GM23338 (cell line): ENCODE results near the gene NUCB2. TPM values are rescaled to one million over a fixed set of nuclear protein-coding genes. Genes with fewer than 3 reads are reported as not detected.

Experiments used
- ATAC-seq: fragments of 200-7000 bp; cut with Tn5 transposase; 3 replicates; pipeline ENCODE4 v1.9.1; 2020
- DNase-seq: peaks from one replicate; pipeline ENCODE4 v3.0.0-alpha.2; 2015; ENCODE audit warnings: low spot score
- H2AFZ ChIP-seq: fragments of 200-600 bp; sonication (generic); 2 replicates; pipeline ENCODE4 v1.8.0; 2016; ENCODE audit warnings: antibody characterized with exemption, mild to moderate bottlenecking, moderate library complexity
- H3F3A ChIP-seq: fragments of 200-600 bp; sonication (generic); replicated peaks from 2 replicates; pipeline ENCODE4 v1.8.0; 2017; ENCODE audit warnings: antibody characterized with exemption, mixed run types, low read depth
- H3K27ac ChIP-seq: fragments of 200-600 bp; sonication (generic); 2 replicates; pipeline ENCODE4 v1.6.1; 2016; ENCODE audit warnings: low read depth
- H3K27me3 ChIP-seq: fragments of 200-600 bp; sonication (generic); 2 replicates; pipeline ENCODE4 v1.8.0; 2016; ENCODE audit warnings: mild to moderate bottlenecking, mixed run types, moderate library complexity; ENCODE audit not compliant: insufficient read depth
- H3K36me3 ChIP-seq: fragments of 200-600 bp; sonication (generic); 2 replicates; pipeline ENCODE4 v1.8.0; 2016; ENCODE audit warnings: mild to moderate bottlenecking; ENCODE audit not compliant: insufficient read depth
- H3K4me1 ChIP-seq: fragments of 200-600 bp; sonication (generic); 2 replicates; pipeline ENCODE4 v1.8.0; 2016; ENCODE audit warnings: mild to moderate bottlenecking, moderate library complexity; ENCODE audit not compliant: insufficient read depth
- H3K4me2 ChIP-seq: fragments of 200-600 bp; sonication (generic); 2 replicates; pipeline ENCODE4 v1.7.1; 2017; ENCODE audit warnings: mixed run types
- H3K4me3 ChIP-seq: fragments of 200-600 bp; sonication (generic); 2 replicates; pipeline ENCODE4 v1.6.1; 2016; ENCODE audit warnings: mixed run types
- H3K79me2 ChIP-seq: fragments of 200-600 bp; sonication (generic); replicated peaks from 2 replicates; pipeline ENCODE4 v1.8.0; 2017; ENCODE audit warnings: mild to moderate bottlenecking; ENCODE audit not compliant: insufficient read depth
- H3K9me2 ChIP-seq: fragments of 200-600 bp; sonication (generic); 2 replicates; pipeline ENCODE4 v1.8.0; 2017; ENCODE audit not compliant: insufficient read depth
- H4K20me1 ChIP-seq: fragments of 200-600 bp; sonication (generic); replicated peaks from 2 replicates; pipeline ENCODE4 v1.8.0; 2017; ENCODE audit warnings: mild to moderate bottlenecking; ENCODE audit not compliant: insufficient read depth
- H3K27ac Mint-ChIP-seq: 2 replicates; pipeline ENCODE4 v1.8.0; 2020; ENCODE audit warnings: inconsistent platforms, mild to moderate bottlenecking, moderate library complexity, mixed read lengths
- H3K27me3 Mint-ChIP-seq: 3 replicates; pipeline ENCODE4 v1.8.0; 2022; ENCODE audit warnings: low read depth, mild to moderate bottlenecking, moderate library complexity, mixed read lengths, inconsistent platforms; ENCODE audit not compliant: insufficient read depth, poor library complexity
- H3K36me3 Mint-ChIP-seq: 3 replicates; pipeline ENCODE4 v1.8.0; 2021; ENCODE audit warnings: low read depth, mild to moderate bottlenecking, inconsistent platforms, moderate library complexity, mixed read lengths
- H3K4me1 Mint-ChIP-seq: 3 replicates; pipeline ENCODE4 v1.8.0; 2020; ENCODE audit warnings: mild to moderate bottlenecking, inconsistent platforms, mixed read lengths
- H3K4me3 Mint-ChIP-seq: 3 replicates; pipeline ENCODE4 v1.8.0; 2021; ENCODE audit warnings: moderate library complexity, mild to moderate bottlenecking, inconsistent platforms, mixed read lengths
- H3K9me3 Mint-ChIP-seq: 3 replicates; pipeline ENCODE4 v1.8.0; 2020; ENCODE audit warnings: moderate library complexity, mild to moderate bottlenecking, inconsistent platforms, mixed read lengths
- CREB1 ChIP-seq: fragments of 250-450 bp; sonication (Bioruptor Pico); IDR thresholded peaks from 2 replicates; pipeline ENCODE4 v1.5.0; 2020; ENCODE audit warnings: low read depth, mild to moderate bottlenecking, moderate library complexity
- ETS1 ChIP-seq: IDR thresholded peaks from 2 replicates; pipeline ENCODE4 v1.6.1; 2016; ENCODE audit warnings: antibody characterized with exemption
- JUNB ChIP-seq: IDR thresholded peaks from one replicate; pipeline ENCODE4 v1.6.1; 2016; ENCODE audit warnings: antibody characterized with exemption; ENCODE audit not compliant: unreplicated experiment
- NANOG ChIP-seq: IDR thresholded peaks from 2 replicates; pipeline ENCODE4 v1.6.1; 2016; ENCODE audit warnings: antibody characterized with exemption, borderline replicate concordance
- POLR2AphosphoS5 ChIP-seq: IDR thresholded peaks from 2 replicates; pipeline ENCODE4 v1.6.1; 2016; ENCODE audit warnings: antibody characterized with exemption, low read depth
- REST ChIP-seq: IDR thresholded peaks from one replicate; pipeline ENCODE4 v1.6.1; 2018; ENCODE audit warnings: antibody characterized with exemption; ENCODE audit not compliant: unreplicated experiment
- STAT1 ChIP-seq: IDR thresholded peaks from one replicate; pipeline ENCODE4 v1.6.1; 2016; ENCODE audit warnings: antibody characterized with exemption; ENCODE audit not compliant: unreplicated experiment
- ZNF114 ChIP-seq: fragments of 250-450 bp; sonication (Bioruptor Pico); IDR thresholded peaks from 2 replicates; pipeline ENCODE4 v1.5.0; 2020; ENCODE audit warnings: mild to moderate bottlenecking, moderate library complexity
- ZNF331 ChIP-seq: fragments of 250-450 bp; sonication (Bioruptor Pico); IDR thresholded peaks from 2 replicates; pipeline ENCODE4 v1.5.0; 2020; ENCODE audit warnings: low read depth, mild to moderate bottlenecking, moderate library complexity
- ZNF462 ChIP-seq: fragments of 250-450 bp; sonication (Bioruptor Pico); IDR thresholded peaks from 2 replicates; pipeline ENCODE4 v1.5.0; 2020; ENCODE audit warnings: mild to moderate bottlenecking, moderate library complexity
- polyA plus RNA-seq: library from polyadenylated mRNA; unstranded; fragments of >200 nt; fragmentation: Nextera tagmentation; extraction: Ambion mirVana; gene quantifications from 2 replicates; pipeline ENCODE4 v1.2.1, GENCODE V29; 2016
- total RNA-seq: library from RNA; depleted of rRNA; stranded (reverse); fragments of >200 nt; shearing (Covaris generic); gene quantifications from 2 replicates; pipeline ENCODE4 v1.2.3, GENCODE V29; 2014

NUCB2 gene
- total and polyA plus RNA-seq, 2 experiments from 2014 or later = 16.6 to 86.9 TPM

GRCh38 chr11:17229481-17230152 is 46.9 kb upstream of the NUCB2 start:
- DNase-seq (no peak), ATAC-seq (no peak)
- H3K27me3 ChIP-seq = no peaks in the 10 kb centered on the region
- H3K79me2 ChIP-seq = no peaks in the 10 kb centered on the region
- Mint-ChIP-seq H3K4me1 (no peaks in the 10 kb centered on the region), H3K27ac (no peak overlapping the region), H3K4me3 (no peak overlapping the region), H3K36me3 (no peaks in the 10 kb centered on the region), H3K27me3 (no peaks in the 10 kb centered on the region), H3K9me3 (no peaks in the 10 kb centered on the region)
- H3K4me1 ChIP-seq = no peaks in the 10 kb centered on the region
- no peaks in the 10 kb centered on the region for H3K9me2 ChIP-seq
- H3K4me2 ChIP-seq = no peak overlapping the region
- H3F3A ChIP-seq = no peaks in the 10 kb centered on the region
- no peak for TF ChIP-seq POLR2AphosphoS5
- no peak for TF ChIP-seq JUNB
- no peak for TF ChIP-seq ZNF331 (CRISPR knock-in tag)
- no peak for TF ChIP-seq ZNF462 (CRISPR knock-in tag)
- TF ChIP-seq STAT1 = no peak
- no peak for TF ChIP-seq REST
- no peak for TF ChIP-seq CREB1 (CRISPR knock-in tag)
- TF ChIP-seq ZNF114 (CRISPR knock-in tag) = no peak
- TF ChIP-seq NANOG = no peak
- no peak for TF ChIP-seq ETS1
- no peaks in the 10 kb centered on the region for H4K20me1 ChIP-seq
- no peaks in the 10 kb centered on the region for H3K36me3 ChIP-seq
- no peak overlapping the region for H3K4me3 ChIP-seq
- no peak overlapping the region for H3K27ac ChIP-seq
- no peak overlapping the region for H2AFZ ChIP-seq
